ENCODE data around the gene APEX2. TPM values are rescaled to one million over a fixed set of nuclear protein-coding genes. Genes with fewer than 3 reads are reported as not detected.
A peak's percentile ranks its signal among the peaks of the same experiment; 100 is the strongest.

The APEX2 gene
- total and polyA plus RNA-seq, 2 donors (not counting 3 experiments of a cell fraction or from before 2014, with no cell fraction given) = 26.6 to 54.1 TPM

GRCh38 chrX:55006827-55007621 lies 6.9 kb downstream of the APEX2 start:
- TSS peak; percentile 2 for BruUV-seq (replicated peaks)
- Histone ChIP-seq H3K27ac (ENCODE audit: insufficient read depth, low read depth, low read length) (peak overlapping the region; percentile 23), H3K4me3 (replicated peaks in 1 of 3; ENCODE audit: insufficient read depth in 1 of 3, low read depth in 1 of 3, low read length in 3 of 3) (no peak overlapping the region), H3K4me2 (ENCODE audit: insufficient read depth, low read length) (peak overlapping the region; percentile 31), H3K36me3 (ENCODE audit: control insufficient read depth in 2 of 2, extremely low read depth in 1 of 2, insufficient read depth in 2 of 2, low read length in 2 of 2) (peaks cover 4 to 9% of the 10 kb centered on the region in 2 experiments), H3K79me2 (ENCODE audit: control insufficient read depth, insufficient read depth, low read length) (peaks cover 3% of the 10 kb centered on the region), H3K27me3 (ENCODE audit: control insufficient read depth in 2 of 2, insufficient read depth in 2 of 2, low read length in 2 of 2) (no peaks in the 10 kb centered on the region), H3K9me3 (replicated peaks; ENCODE audit: control insufficient read depth, insufficient read depth, low read length) (no peaks in the 10 kb centered on the region), H4K20me1 (replicated peaks; ENCODE audit: control insufficient read depth, extremely low read depth, insufficient read depth, low read length) (no peaks in the 10 kb centered on the region), H3K4me1 (ENCODE audit: control insufficient read depth, extremely low read depth, insufficient read depth, low read length) (peaks cover 36% of the 10 kb centered on the region), H3K9ac (replicated peaks; ENCODE audit: extremely low read depth, insufficient read depth, low read length) (no peak overlapping the region), H2AFZ (ENCODE audit: low read depth, low read length) (no peak overlapping the region), H3K9me1 (replicated peaks; ENCODE audit: control insufficient read depth, extremely low read depth, insufficient read depth, low read length) (no peaks in the 10 kb centered on the region)
- ChIA-PET CTCF (interaction anchor here (0.8 kb wide), 1 partner anchor 13 kb away, joined by 3 read pairs; no protein-coding TSS in a partner anchor), POLR2A (interaction anchor here (0.7 kb wide), 1 partner anchor 368 kb away, joined by 3 read pairs; no protein-coding TSS in a partner anchor)
- TF ChIP-seq EZH2 (IDR thresholded peaks at IDR 0.05; ENCODE audit: borderline replicate concordance, low read depth, low read length, severe bottlenecking) = no peak
- TF ChIP-seq FOS (IDR thresholded peaks at IDR 0.05; ENCODE audit: borderline replicate concordance, insufficient read depth, low read length) = no peak
- no peak for TF ChIP-seq GATA2 (IDR thresholded peaks at IDR 0.05; ENCODE audit: insufficient read depth, insufficient read length, low read depth, low read length)
- no peak for TF ChIP-seq CTCF (IDR thresholded peaks at IDR 0.05; ENCODE audit: extremely low read depth in 1 of 2, insufficient read depth in 1 of 2, low read depth in 1 of 2, low read length in 2 of 2)
- no peak for TF ChIP-seq POLR2A (IDR thresholded peaks at IDR 0.05; ENCODE audit: low read depth, low read length)
- TF ChIP-seq POLR2AphosphoS5 (IDR thresholded peaks at IDR 0.05; ENCODE audit: insufficient read depth, low read depth, low read length) = no peak
- TF ChIP-seq MAX (IDR thresholded peaks at IDR 0.05; ENCODE audit: insufficient read depth, insufficient read length) = no peak
- TF ChIP-seq MYC (IDR thresholded peaks at IDR 0.05; ENCODE audit: low read depth, low read length) = no peak
- TF ChIP-seq JUN (IDR thresholded peaks at IDR 0.05; ENCODE audit: borderline replicate concordance, insufficient read depth, insufficient read length, low read depth) = no peak
- dilution Hi-C loops (cut with MboI; ENCODE audit: extremely low pct_ligation_motif_present, low sequenced_read_pairs) = no loop called here
- intact Hi-C loops (cut with micrococcal nuclease) = no loop called here
- DNase-seq (ENCODE audit: low read depth, low spot score) (no peak), FAIRE-seq (no peak)

Data from endothelial cell of umbilical vein (primary cell).